ENCODE measurements around the gene TMEM151B.
A peak's percentile ranks its signal among the peaks of the same experiment; 100 is the strongest.

The TMEM151B gene

DNA sequence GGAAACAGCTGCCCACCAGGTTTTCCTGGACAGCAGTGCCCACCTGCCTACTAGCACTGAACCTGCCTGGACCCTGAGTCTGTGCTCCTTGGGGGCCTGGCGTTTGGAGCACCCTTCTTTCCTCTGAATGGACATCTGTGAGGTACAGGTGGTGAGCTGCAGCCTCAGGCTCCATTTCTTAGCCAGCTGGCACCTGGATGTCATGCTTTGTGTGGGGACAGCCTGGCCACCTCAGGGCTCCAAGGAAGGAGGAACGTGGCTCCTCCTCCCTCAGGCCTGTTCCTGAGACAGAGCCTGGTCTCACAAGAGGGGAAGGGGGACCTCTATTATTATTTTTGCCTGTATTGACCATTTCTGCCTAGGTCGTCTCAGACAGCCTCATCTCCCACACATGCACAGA is 8.1 kb downstream of the TMEM151B start:
- Histone ChIP-seq H3K9me3 (ENCODE audit: control insufficient read depth, low read length) (no peaks in the 10 kb centered on the region), H3K9ac (ENCODE audit: low read length) (no peak overlapping the region), H3K27me3 (replicated peaks; ENCODE audit: control insufficient read depth, insufficient read depth, low read length) (peaks cover 79% of the 10 kb centered on the region), H3K4me3 (ENCODE audit: low read length) (no peak overlapping the region), H3K4me1 (ENCODE audit: control insufficient read depth, insufficient read depth, low read length) (no peaks in the 10 kb centered on the region), H3K36me3 (ENCODE audit: control insufficient read depth, insufficient read depth, low read length, severe bottlenecking) (no peaks in the 10 kb centered on the region)
- DNase-seq (ENCODE audit: low read depth) = no peak

- Histone ChIP-seq H3K4me3 (ENCODE audit: low read length) (no peak overlapping the region), H3K9ac (ENCODE audit: low read length) (no peak overlapping the region), H3K36me3 (ENCODE audit: control insufficient read depth, insufficient read depth, low read length, severe bottlenecking) (no peaks in the 10 kb centered on the region), H3K9me3 (ENCODE audit: control insufficient read depth, low read length) (no peaks in the 10 kb centered on the region), H3K4me1 (ENCODE audit: control insufficient read depth, insufficient read depth, low read length) (no peaks in the 10 kb centered on the region), H3K27me3 (replicated peaks; ENCODE audit: control insufficient read depth, insufficient read depth, low read length) (peaks cover 81% of the 10 kb centered on the region)
- no peak for DNase-seq (ENCODE audit: low read depth)
Observed at GRCh38 chr6:44278774-44279697, 8.8 kb downstream of the TMEM151B start.

DNA sequence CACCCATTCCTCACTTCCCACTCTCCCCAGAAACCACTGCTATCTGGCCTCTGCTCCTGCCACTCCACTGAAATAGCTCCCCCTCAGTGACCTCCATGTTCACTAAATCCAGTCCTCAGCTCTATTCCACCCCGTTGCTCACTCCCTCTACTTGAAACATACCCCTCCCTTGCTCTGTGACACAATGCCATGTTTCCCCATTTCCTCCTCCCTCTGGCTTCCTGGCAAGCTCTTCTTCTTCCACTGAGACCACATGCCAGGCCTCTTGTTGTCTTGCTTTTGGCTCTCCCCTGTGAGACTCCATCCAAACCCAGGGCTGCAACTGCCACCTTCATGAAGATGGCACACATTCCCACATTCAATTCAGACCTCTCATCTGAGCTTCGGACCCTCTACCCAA is 13.9 kb downstream of the TMEM151B start:
- no peak for DNase-seq (ENCODE audit: low read depth)
- Histone ChIP-seq H3K9ac (ENCODE audit: low read length) (no peak overlapping the region), H3K36me3 (ENCODE audit: control insufficient read depth, insufficient read depth, low read length, severe bottlenecking) (no peaks in the 10 kb centered on the region), H3K27me3 (replicated peaks; ENCODE audit: control insufficient read depth, insufficient read depth, low read length) (peaks cover 87% of the 10 kb centered on the region), H3K4me3 (ENCODE audit: low read length) (no peak overlapping the region), H3K9me3 (ENCODE audit: control insufficient read depth, low read length) (no peaks in the 10 kb centered on the region), H3K4me1 (ENCODE audit: control insufficient read depth, insufficient read depth, low read length) (no peaks in the 10 kb centered on the region)

DNA sequence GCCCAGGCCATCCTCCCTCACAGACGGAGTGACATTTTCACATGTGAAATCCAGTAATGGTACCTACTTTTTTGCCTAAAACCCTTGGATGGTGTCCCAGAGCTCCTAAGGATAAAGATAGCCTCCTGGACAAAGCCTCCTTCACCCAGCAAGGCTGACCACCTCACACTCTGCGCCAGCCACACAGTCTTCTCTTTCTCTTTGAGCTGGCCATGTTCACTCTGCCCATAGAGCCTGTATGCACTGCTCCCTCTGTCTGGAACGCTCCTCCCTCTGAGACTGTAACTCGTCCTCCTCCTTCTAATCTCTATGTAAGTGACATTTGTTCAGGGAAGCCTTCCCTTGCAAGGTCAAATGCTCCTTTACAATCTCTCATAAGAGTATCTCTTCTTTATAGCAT is 14.6 kb downstream of the TMEM151B start:
- no peak overlapping the region for H3K9ac ChIP-seq (ENCODE audit: low read length)
- H3K4me1 ChIP-seq (ENCODE audit: control insufficient read depth, insufficient read depth, low read length) = no peaks in the 10 kb centered on the region
- no peak overlapping the region for H3K4me3 ChIP-seq (ENCODE audit: low read length)
- H3K36me3 ChIP-seq (ENCODE audit: control insufficient read depth, insufficient read depth, low read length, severe bottlenecking) = no peaks in the 10 kb centered on the region
- H3K9me3 ChIP-seq (ENCODE audit: control insufficient read depth, low read length) = no peaks in the 10 kb centered on the region
- H3K27me3 ChIP-seq (replicated peaks; ENCODE audit: control insufficient read depth, insufficient read depth, low read length) = peaks cover 88% of the 10 kb centered on the region
- no peak for DNase-seq (ENCODE audit: low read depth)

DNA sequence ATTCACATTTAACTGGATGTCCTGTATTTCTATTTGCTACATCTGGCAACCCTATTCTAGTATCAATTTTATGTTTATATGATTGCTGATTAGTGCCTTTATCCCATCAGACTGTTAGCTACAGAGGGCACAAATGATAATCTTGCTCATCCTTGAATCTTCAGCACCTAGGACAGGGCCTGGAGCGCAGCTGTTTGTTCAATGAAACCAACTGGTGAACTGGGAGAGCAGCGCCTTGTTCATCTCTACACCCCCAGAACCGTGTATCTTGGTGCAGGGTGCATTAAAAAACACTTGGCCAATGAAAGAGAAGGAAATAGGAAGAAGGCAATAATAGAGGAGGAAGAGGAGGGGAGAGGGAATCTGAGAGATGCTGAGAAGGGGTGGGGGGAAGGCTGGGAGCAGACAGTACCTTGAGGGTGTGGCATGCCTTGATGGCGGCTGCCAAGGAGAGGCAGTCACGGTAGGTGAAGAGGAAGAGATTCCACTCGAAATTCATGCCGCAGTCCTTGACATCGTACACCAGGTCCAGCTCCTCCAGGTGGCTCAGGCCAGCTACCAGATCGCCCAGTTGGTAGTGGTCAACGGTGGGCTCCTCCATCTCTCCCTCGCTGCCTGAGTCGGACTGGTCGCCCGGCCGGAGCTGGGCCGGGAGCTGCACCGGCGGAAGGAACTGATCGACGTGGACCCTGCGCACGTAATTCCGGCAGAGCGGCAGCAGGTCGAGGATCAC is 15.5 kb downstream of the TMEM151B start:
- H3K27me3 ChIP-seq (replicated peaks; ENCODE audit: control insufficient read depth, insufficient read depth, low read length) = peaks cover 88% of the 10 kb centered on the region

DNA sequence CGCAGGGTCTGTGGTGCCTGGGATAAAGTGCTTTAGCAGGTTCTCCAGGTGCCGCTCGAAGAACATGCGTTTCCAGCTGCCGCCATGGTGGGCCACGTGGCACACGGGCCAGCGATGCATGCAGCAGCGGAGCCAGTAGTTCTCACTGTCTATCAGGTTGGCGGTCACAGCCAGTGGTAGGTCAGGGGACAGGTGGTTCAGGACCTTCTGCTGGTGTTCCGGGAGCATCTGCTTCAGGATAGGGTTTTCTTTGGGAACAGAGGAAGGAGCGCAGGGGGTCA is 16.0 kb downstream of the TMEM151B start:
- H3K27me3 ChIP-seq (replicated peaks; ENCODE audit: control insufficient read depth, insufficient read depth, low read length) = peaks cover 88% of the 10 kb centered on the region
- H3K4me3 ChIP-seq (ENCODE audit: low read length) = no peak overlapping the region
- H3K4me1 ChIP-seq (ENCODE audit: control insufficient read depth, insufficient read depth, low read length) = no peaks in the 10 kb centered on the region
- no peaks in the 10 kb centered on the region for H3K9me3 ChIP-seq (ENCODE audit: control insufficient read depth, low read length)
- no peak for DNase-seq (ENCODE audit: low read depth)
- no peak overlapping the region for H3K9ac ChIP-seq (ENCODE audit: low read length)
- no peaks in the 10 kb centered on the region for H3K36me3 ChIP-seq (ENCODE audit: control insufficient read depth, insufficient read depth, low read length, severe bottlenecking)

More for the DNA sequence above, 15.5 kb downstream of the TMEM151B start:
- peak; percentile 34 for DNase-seq (ENCODE audit: low read depth)
- H3K9ac ChIP-seq (ENCODE audit: low read length) = no peak overlapping the region
- H3K9me3 ChIP-seq (ENCODE audit: control insufficient read depth, low read length) = no peaks in the 10 kb centered on the region
- H3K36me3 ChIP-seq (ENCODE audit: control insufficient read depth, insufficient read depth, low read length, severe bottlenecking) = no peaks in the 10 kb centered on the region
- no peak overlapping the region for H3K4me3 ChIP-seq (ENCODE audit: low read length)
- no peaks in the 10 kb centered on the region for H3K4me1 ChIP-seq (ENCODE audit: control insufficient read depth, insufficient read depth, low read length)

DNA sequence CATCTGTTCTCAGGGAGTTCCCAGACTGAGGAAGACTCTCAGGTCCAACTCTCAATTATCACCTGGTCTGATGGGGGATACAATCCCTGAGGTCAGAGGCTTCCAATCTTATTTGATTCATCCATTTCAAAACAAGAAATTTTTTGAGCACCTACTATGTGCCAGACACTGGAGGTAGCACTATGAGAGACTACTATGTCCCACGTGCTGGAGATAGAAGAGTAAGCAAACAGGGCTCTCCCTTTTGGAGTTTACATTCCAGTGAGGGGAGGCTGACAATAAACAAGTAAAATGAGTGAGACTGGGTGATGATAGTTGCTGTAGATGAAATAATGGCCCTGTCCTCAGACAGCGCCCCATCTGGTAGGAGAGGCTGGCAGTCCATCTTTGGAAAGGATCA is 16.5 kb downstream of the TMEM151B start:
- Histone ChIP-seq H3K27me3 (replicated peaks; ENCODE audit: control insufficient read depth, insufficient read depth, low read length) (peaks cover 88% of the 10 kb centered on the region), H3K36me3 (ENCODE audit: control insufficient read depth, insufficient read depth, low read length, severe bottlenecking) (no peaks in the 10 kb centered on the region)
- no peak for DNase-seq (ENCODE audit: low read depth)

GRCh38 chr6:44289726-44290260 is 19.5 kb downstream of the TMEM151B start:
- no peaks in the 10 kb centered on the region for H3K36me3 ChIP-seq (ENCODE audit: control insufficient read depth, insufficient read depth, low read length, severe bottlenecking)
- H3K27me3 ChIP-seq (replicated peaks; ENCODE audit: control insufficient read depth, insufficient read depth, low read length) = peaks cover 86% of the 10 kb centered on the region
- no peaks in the 10 kb centered on the region for H3K4me1 ChIP-seq (ENCODE audit: control insufficient read depth, insufficient read depth, low read length)
- H3K9ac ChIP-seq (ENCODE audit: low read length) = no peak overlapping the region
- DNase-seq (ENCODE audit: low read depth) = no peak
- H3K4me3 ChIP-seq (ENCODE audit: low read length) = no peak overlapping the region
- H3K9me3 ChIP-seq (ENCODE audit: control insufficient read depth, low read length) = no peaks in the 10 kb centered on the region

More for the DNA sequence above, 16.5 kb downstream of the TMEM151B start:
- no peak overlapping the region for H3K9ac ChIP-seq (ENCODE audit: low read length)
- H3K4me3 ChIP-seq (ENCODE audit: low read length) = no peak overlapping the region
- H3K9me3 ChIP-seq (ENCODE audit: control insufficient read depth, low read length) = no peaks in the 10 kb centered on the region
- no peaks in the 10 kb centered on the region for H3K4me1 ChIP-seq (ENCODE audit: control insufficient read depth, insufficient read depth, low read length)

DNA sequence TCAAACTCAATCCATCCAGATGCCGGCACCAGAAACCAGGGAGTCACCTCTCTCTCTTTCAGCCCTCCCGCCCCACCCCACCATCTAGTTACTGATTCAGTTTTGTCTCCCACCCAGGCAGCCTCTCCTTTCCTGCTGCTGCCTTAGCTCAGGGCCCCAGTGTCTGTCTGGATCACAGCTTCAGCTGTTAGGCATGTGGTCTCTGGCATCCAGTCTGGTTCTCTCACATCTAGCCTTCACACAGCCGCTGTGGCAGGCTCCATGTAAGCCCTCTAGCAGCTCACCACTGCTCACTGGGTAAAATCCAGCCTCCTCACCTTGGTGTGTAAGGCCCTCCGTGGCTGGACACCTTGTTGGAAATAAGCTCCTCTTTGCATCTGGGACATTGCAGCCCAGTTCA is 21.6 kb downstream of the TMEM151B start:
- no peaks in the 10 kb centered on the region for H3K4me1 ChIP-seq (ENCODE audit: control insufficient read depth, insufficient read depth, low read length)
- peaks cover 89% of the 10 kb centered on the region for H3K27me3 ChIP-seq (replicated peaks; ENCODE audit: control insufficient read depth, insufficient read depth, low read length)
- H3K36me3 ChIP-seq (ENCODE audit: control insufficient read depth, insufficient read depth, low read length, severe bottlenecking) = no peaks in the 10 kb centered on the region
- no peaks in the 10 kb centered on the region for H3K9me3 ChIP-seq (ENCODE audit: control insufficient read depth, low read length)
- H3K4me3 ChIP-seq (ENCODE audit: low read length) = no peak overlapping the region
- no peak overlapping the region for H3K9ac ChIP-seq (ENCODE audit: low read length)
- DNase-seq (ENCODE audit: low read depth) = no peak

DNA sequence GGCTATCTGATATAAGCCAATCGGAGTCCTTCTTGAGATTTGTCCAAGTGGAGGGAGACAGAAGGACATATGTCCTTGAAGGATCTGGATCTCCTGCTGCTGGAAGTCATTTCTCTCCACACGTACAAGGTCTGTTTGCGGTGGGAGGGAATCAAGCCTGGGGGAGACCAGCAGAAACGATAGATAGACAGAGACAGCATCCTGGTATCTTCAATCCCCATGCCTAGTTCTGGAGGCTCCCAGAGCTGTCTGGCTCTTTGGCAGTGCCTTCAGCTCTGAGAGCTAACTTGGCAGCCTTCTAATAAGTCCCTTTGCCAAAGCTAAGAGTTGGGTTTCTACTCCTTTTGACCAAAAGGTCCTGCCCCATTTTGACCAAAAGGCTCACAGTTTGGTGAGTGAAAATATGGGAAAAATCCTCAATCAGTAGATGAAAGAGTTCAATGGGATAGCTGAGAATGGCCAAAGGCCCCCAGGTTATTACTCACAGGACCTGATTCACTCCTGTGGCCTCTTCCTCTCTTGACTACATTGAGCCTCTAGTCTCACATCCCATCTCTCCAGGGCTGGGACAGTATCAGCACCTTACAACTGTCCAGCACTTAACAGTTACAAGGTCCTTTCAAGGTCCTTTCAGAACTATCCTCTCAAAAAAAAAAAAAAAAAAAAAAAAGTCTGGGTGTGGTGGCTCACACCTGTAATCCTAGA is 22.6 kb downstream of the TMEM151B start:
- peaks cover 2% of the 10 kb centered on the region for H3K4me1 ChIP-seq (ENCODE audit: control insufficient read depth, insufficient read depth, low read length)
- H3K9me3 ChIP-seq (ENCODE audit: control insufficient read depth, low read length) = no peaks in the 10 kb centered on the region
- no peaks in the 10 kb centered on the region for H3K36me3 ChIP-seq (ENCODE audit: control insufficient read depth, insufficient read depth, low read length, severe bottlenecking)
- H3K27me3 ChIP-seq (replicated peaks; ENCODE audit: control insufficient read depth, insufficient read depth, low read length) = peaks cover 86% of the 10 kb centered on the region
- DNase-seq (ENCODE audit: low read depth) = no peak
- no peak overlapping the region for H3K4me3 ChIP-seq (ENCODE audit: low read length)
- H3K9ac ChIP-seq (ENCODE audit: low read length) = no peak overlapping the region

Data from adipocyte (in vitro differentiated cells).